Brain microvascular endothelial cell (primary cell): ENCODE measurements around the gene ERCC5.

Experiments used
- DNase-seq: peaks from one replicate; pipeline ENCODE4 v3.0.0-alpha.2; 2020
- H3K27ac ChIP-seq: fragments of 250-450 bp; sonication (Bioruptor Pico); 2 replicates; pipeline ENCODE4 v1.5.1; 2020; ENCODE audit warnings: mild to moderate bottlenecking, moderate library complexity
- H3K27me3 ChIP-seq: fragments of 250-450 bp; sonication (Bioruptor Pico); replicated peaks from 2 replicates; pipeline ENCODE4 v1.5.1; 2020; ENCODE audit warnings: mild to moderate bottlenecking
- H3K36me3 ChIP-seq: fragments of 250-450 bp; sonication (Bioruptor Pico); replicated peaks from 2 replicates; pipeline ENCODE4 v1.5.1; 2020; ENCODE audit warnings: mild to moderate bottlenecking
- H3K4me3 ChIP-seq: 2 replicates; pipeline ENCODE4 v1.5.1; 2011; ENCODE audit warnings: low read depth, mild to moderate bottlenecking, control low read depth, low read length, moderate library complexity
- CTCF ChIP-seq: IDR thresholded peaks from 2 replicates; pipeline ENCODE4 v1.5.1; 2011; ENCODE audit warnings: low read depth, mild to moderate bottlenecking, moderate library complexity, low read length, control low read depth, inconsistent platforms; ENCODE audit errors: missing control alignments
- in situ Hi-C: cut with HindIII; loops from 2 replicates; pipeline ENCODE4 v1.10.0; 2017; ENCODE audit warnings: low sequenced_read_pairs, low pct_ligation_motif_present

Gene ERCC5

GRCh38 chr13:102807699-102808098 is 38.1 kb upstream of the ERCC5 start:
- in situ Hi-C loops, result no loop called here
- peaks cover 3% of the 10 kb centered on the region for H3K36me3 ChIP-seq
- no peak for TF ChIP-seq CTCF
- no peak overlapping the region for H3K4me3 ChIP-seq
- no peak for DNase-seq
- no peaks in the 10 kb centered on the region for H3K27me3 ChIP-seq
- no peak overlapping the region for H3K27ac ChIP-seq

GRCh38 chr13:102812611-102813287 is 33.1 kb upstream of the ERCC5 start:
- DNase-seq, result peak; percentile 16
- Histone ChIP-seq H3K27ac (no peak overlapping the region), H3K36me3 (peaks cover 3% of the 10 kb centered on the region), H3K27me3 (no peaks in the 10 kb centered on the region), H3K4me3 (no peak overlapping the region)
- no peak for TF ChIP-seq CTCF
- in situ Hi-C loops, result no loop called here

GRCh38 chr13:102814025-102814607 is 31.7 kb upstream of the ERCC5 start:
- no peaks in the 10 kb centered on the region for H3K27me3 ChIP-seq
- H3K4me3 ChIP-seq, result no peak overlapping the region
- DNase-seq, result no peak
- in situ Hi-C loops, result no loop called here
- no peak for TF ChIP-seq CTCF
- no peak overlapping the region for H3K27ac ChIP-seq
- peaks cover 3% of the 10 kb centered on the region for H3K36me3 ChIP-seq

- in situ Hi-C loops, result no loop called here
- Histone ChIP-seq H3K27ac (no peak overlapping the region), H3K36me3 (peaks cover 3% of the 10 kb centered on the region), H3K4me3 (no peak overlapping the region), H3K27me3 (no peaks in the 10 kb centered on the region)
- no peak for DNase-seq
- TF ChIP-seq CTCF, result no peak
Measured at GRCh38 chr13:102814793-102815192, 31.0 kb upstream of the ERCC5 start.

GRCh38 chr13:102815788-102816187 is 30.0 kb upstream of the ERCC5 start:
- Histone ChIP-seq H3K27me3 (no peaks in the 10 kb centered on the region), H3K27ac (no peak overlapping the region), H3K36me3 (no peaks in the 10 kb centered on the region), H3K4me3 (no peak overlapping the region)
- no peak for TF ChIP-seq CTCF
- DNase-seq, result no peak
- in situ Hi-C loops, result no loop called here

- Histone ChIP-seq H3K27ac (no peak overlapping the region), H3K27me3 (no peaks in the 10 kb centered on the region), H3K4me3 (no peak overlapping the region), H3K36me3 (peaks cover 2% of the 10 kb centered on the region)
- TF ChIP-seq CTCF, result no peak
- DNase-seq, result no peak
- in situ Hi-C loops, result no loop called here
Measured at GRCh38 chr13:102816708-102817107, 29.1 kb upstream of the ERCC5 start.
